Activated CD4-positive, alpha-beta T cell treated with anti-CD3 and anti-CD28 coated beads for 1 hour (primary cell): Measurements from ENCODE around the gene CCL4L2.
"Not testable (repeated sequence)": the region's sequence is repeated elsewhere in the genome, so short reads cannot be mapped to it uniquely, and the experiment has no call there.

ENCODE experiments used
- DNase-seq: peaks from one replicate; pipeline ENCODE4 v3.0.0-alpha.2; 2020

Gene CCL4L2

GRCh38 chr17:36195434-36196130 lies 15.3 kb upstream of the CCL4L2 start:
- no peak for DNase-seq

- no peak for DNase-seq
Observed at GRCh38 chr17:36196131-36196486, 14.8 kb upstream of the CCL4L2 start.

- DNase-seq: no peak
Observed at GRCh38 chr17:36197387-36197703, 13.5 kb upstream of the CCL4L2 start.

- no peak for DNase-seq
Observed at GRCh38 chr17:36198831-36199465, 11.9 kb upstream of the CCL4L2 start.

GRCh38 chr17:36201102-36201501 lies 9.8 kb upstream of the CCL4L2 start:
- not testable (repeated sequence) for DNase-seq

GRCh38 chr17:36201506-36201905 lies 9.4 kb upstream of the CCL4L2 start:
- DNase-seq: not testable (repeated sequence)

- DNase-seq: no peak
Observed at GRCh38 chr17:36203335-36203734, 7.5 kb upstream of the CCL4L2 start.

- DNase-seq: no peak
Observed at GRCh38 chr17:36204724-36205500, 6.0 kb upstream of the CCL4L2 start.

- DNase-seq: no peak
Observed at GRCh38 chr17:36205637-36206485, 5.0 kb upstream of the CCL4L2 start.

GRCh38 chr17:36206486-36206821 lies 4.4 kb upstream of the CCL4L2 start:
- DNase-seq: not testable (repeated sequence)

GRCh38 chr17:36207383-36207782 lies 3.5 kb upstream of the CCL4L2 start:
- not testable (repeated sequence) for DNase-seq

- DNase-seq: no peak
Observed at GRCh38 chr17:36209575-36209974, 1.3 kb upstream of the CCL4L2 start.

- not testable (repeated sequence) for DNase-seq
Observed at GRCh38 chr17:36211484-36212271, 815 bp downstream of the CCL4L2 start.

- no peak for DNase-seq
Observed at GRCh38 chr17:36212272-36212605, 1.4 kb downstream of the CCL4L2 start.

- no peak for DNase-seq
Observed at GRCh38 chr17:36212966-36213365, 2.1 kb downstream of the CCL4L2 start.

GRCh38 chr17:36213695-36214094 lies 2.8 kb downstream of the CCL4L2 start:
- no peak for DNase-seq

- no peak for DNase-seq
Observed at GRCh38 chr17:36214918-36215317, 4.1 kb downstream of the CCL4L2 start.

- DNase-seq: not testable (repeated sequence)
Observed at GRCh38 chr17:36215406-36216308, 4.8 kb downstream of the CCL4L2 start.

- not testable (repeated sequence) for DNase-seq
Observed at GRCh38 chr17:36219556-36219955, 8.7 kb downstream of the CCL4L2 start.

- DNase-seq: not testable (repeated sequence)
Observed at GRCh38 chr17:36220737-36221580, 10.1 kb downstream of the CCL4L2 start.
